ENCODE measurements around the gene CABP2.
"Not testable (repeated sequence)": the region's sequence is repeated elsewhere in the genome, so short reads cannot be mapped to it uniquely, and the experiment has no call there.

The CABP2 gene

GRCh38 chr11:67495234-67496005, 27.8 kb downstream of the CABP2 start:
- in situ Hi-C loops (cut with MboI; ENCODE audit: low sequenced_read_pairs), result no loop called here

DNA sequence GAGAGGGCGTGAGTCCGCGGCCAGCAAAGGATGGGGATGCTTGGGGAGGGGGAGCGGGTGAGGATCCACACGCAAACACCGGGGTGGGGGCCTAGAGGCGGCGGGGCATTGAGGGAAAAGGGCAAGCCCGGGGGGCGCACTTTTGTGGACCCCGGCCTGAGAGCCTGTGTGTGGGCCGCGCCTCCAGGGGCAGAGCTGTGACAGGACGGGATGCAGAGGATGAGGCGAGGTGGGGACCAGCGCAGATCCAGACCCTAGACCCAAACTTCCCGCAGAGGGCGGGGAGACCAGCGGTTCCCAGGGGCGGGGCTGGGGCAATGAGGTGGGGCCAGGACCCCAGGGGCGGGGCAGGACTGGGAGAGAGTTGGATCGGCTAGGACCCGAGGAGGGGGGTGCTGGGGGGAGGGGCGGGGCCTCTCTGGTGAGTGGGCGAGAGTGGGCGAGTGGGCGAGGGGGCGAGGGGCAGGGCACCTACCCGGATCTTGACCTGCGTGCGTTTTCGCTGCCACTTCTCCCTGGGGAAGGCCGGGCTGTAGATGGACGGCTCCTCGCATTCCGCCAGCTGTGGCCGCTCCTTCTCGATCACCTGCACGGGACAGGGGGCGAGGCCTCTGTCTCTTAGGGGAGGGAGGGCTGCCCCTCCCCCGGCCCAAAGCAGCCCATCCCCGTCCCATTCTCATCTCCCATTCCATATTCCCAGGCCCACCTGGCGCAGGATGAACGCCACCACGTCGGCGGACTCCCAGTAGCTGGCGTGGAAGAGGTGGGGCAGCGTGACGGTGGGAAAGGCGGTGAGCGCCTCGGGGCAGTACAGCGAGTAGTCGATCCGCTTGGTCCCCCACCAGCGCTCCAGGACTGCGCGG, 28.6 kb downstream of the CABP2 start:
- in situ Hi-C loops (cut with MboI; ENCODE audit: low sequenced_read_pairs), result no loop called here

DNA sequence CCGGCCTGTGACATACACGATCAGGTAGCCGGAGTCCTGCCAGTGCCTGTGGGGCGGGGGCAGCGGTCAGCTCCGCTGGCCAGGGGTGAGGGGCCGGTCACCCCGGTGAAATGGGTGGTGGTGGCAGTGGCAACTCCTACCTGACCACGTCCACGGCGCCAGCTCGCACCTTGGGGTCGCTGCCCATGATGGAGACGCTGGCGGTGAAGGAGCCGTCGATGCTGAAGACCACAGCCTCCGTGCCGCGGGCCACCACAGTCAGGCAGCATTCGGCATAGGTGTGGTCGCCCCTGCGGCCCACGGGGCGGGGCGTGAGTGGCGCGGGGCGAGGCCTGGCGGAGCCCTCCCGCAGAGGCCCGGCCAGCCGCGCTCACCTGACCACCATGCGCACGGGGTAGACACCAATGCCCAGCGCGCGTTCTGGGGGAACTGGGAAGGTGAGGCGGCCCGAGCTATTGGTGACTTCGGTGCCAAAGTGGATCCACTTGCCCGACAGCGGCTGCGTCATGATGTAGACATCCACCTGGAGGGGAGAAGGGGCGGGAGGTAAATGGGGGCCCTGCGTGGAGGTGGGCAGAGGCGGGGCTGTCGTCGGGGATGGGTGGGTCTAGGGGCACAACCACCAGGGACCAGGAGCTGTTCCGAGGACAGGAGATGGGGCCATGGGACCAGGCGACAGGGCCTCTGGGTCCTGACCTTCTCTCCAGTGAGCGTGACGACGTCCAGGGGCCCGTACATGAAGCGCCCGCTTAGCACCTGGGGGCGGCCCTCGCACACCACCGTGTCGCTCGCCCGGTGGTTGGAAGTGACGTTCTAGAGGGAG, 29.5 kb downstream of the CABP2 start:
- in situ Hi-C loops (cut with MboI; ENCODE audit: low sequenced_read_pairs), result no loop called here

DNA sequence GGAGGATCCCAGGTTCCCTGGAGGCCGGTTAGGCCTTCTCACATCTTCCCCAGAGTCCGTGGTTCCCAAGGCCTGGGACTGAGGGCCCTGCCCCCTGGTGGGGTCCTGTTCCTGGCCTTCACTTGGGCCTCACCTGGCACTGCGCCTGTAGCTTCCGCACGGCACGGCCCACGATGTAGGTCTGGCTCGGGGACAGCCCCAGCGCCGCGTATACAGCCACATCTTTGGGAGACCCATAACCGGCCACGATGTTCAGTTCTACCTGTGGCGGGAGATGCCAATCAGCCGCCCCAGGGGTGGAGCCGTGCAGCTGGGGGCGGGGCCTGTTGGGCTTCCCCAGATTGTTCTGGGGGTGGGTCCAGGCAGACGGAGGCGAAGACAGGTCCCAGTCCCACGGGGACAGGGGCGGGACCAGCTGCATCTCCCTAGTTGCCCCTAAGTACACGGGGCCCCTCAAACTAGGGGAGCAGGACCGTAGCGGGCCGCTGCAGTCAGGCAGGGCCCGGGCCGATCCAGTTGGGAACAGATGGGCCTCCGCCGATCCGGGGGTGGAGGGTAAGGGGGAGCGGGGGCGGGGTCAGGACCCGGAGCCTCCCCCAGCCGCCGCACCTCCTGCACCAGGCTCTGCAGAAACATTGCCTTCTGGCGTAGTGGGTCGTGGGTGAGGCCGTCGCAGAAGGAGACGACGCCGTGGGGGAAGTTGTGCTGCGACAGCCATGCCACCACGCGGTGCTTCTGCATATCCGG, 30.3 kb downstream of the CABP2 start:
- in situ Hi-C loops (cut with MboI; ENCODE audit: low sequenced_read_pairs), result no loop called here

DNA sequence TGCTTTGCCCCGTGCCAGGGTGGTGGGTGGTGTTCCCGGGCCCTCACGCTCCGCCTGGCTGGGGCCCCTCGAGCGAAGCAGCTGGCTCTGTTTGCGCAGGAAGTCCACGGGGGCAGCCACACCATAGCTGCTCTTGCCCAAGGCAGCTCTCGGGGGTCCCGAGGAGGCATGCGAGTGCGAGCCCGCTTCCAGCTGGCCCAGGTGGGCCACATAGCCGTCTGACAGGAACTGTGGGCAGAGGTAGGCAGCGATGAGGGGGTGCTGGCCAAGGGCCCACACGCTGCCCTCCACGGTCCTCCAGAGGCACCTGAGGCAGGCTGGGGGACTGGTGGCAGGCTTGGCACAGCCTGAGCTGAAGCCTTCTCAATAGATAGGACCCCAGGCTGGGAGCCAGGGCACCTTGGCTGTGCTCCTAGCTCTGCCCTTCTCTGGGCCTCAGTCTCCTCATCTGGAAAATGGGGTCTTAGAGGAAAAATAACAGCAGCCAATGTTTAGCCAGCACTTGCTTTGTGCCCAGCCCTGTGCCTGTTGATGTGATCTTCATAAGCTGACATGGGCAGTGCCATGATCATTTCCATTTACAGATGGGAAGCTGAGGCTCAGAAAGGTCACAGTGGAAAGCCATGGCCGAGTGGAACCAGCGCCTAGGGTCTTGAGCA, 31.0 kb downstream of the CABP2 start:
- in situ Hi-C loops (cut with MboI; ENCODE audit: low sequenced_read_pairs), result no loop called here

- in situ Hi-C loops (cut with MboI; ENCODE audit: low sequenced_read_pairs), result no loop called here
These were observed 31.8 kb downstream of the CABP2 start for GRCh38 chr11:67491276-67492068.

GRCh38 chr11:67490727-67491065, 32.5 kb downstream of the CABP2 start:
- in situ Hi-C loops (cut with MboI; ENCODE audit: low sequenced_read_pairs), result no loop called here

GRCh38 chr11:67489885-67490726, 33.1 kb downstream of the CABP2 start:
- in situ Hi-C loops (cut with MboI; ENCODE audit: low sequenced_read_pairs), result no loop called here

- in situ Hi-C loops (cut with MboI; ENCODE audit: low sequenced_read_pairs), result no loop called here
These were observed 33.9 kb downstream of the CABP2 start for GRCh38 chr11:67489203-67489884.

DNA sequence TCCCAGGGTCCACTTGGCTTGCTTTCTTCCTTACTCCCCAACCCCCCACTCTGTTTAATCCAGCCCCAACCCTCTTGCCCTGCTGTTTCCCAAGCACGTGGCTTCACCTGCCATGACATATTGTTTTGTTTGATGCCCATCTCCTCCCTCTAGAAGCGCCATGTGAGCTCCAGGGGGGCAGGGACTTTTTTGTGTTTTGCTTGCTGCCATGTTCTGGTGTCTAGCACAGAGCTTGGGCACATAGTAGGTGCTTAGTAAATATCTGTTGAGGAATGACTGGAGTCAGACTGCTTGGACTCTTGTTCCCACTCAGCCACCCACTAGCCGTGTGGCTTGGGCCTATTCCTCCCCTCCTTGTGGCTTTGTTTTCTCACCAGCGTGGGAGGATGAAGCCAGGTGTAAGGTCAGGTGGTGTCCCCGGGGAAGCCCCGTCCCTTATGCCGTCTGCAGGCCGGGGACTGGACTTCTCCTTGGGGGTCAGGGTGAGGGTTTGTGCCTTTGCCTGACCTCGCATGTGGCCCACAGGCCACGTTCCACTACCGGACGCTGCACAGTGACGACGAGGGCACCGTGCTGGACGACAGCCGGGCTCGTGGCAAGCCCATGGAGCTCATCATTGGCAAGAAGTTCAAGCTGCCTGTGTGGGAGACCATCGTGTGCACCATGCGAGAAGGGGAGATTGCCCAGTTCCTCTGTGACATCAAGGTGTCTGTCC, 36.6 kb downstream of the CABP2 start:
- in situ Hi-C loops (cut with MboI; ENCODE audit: low sequenced_read_pairs), result no loop called here

GRCh38 chr11:67485873-67486361, 37.3 kb downstream of the CABP2 start:
- in situ Hi-C loops (cut with MboI; ENCODE audit: low sequenced_read_pairs), result not testable (repeated sequence)

GRCh38 chr11:67484847-67485311, 38.4 kb downstream of the CABP2 start:
- in situ Hi-C loops (cut with MboI; ENCODE audit: low sequenced_read_pairs), result no loop called here

- in situ Hi-C loops (cut with MboI; ENCODE audit: low sequenced_read_pairs), result no loop called here
These were observed 39.2 kb downstream of the CABP2 start for GRCh38 chr11:67483831-67484665.

DNA sequence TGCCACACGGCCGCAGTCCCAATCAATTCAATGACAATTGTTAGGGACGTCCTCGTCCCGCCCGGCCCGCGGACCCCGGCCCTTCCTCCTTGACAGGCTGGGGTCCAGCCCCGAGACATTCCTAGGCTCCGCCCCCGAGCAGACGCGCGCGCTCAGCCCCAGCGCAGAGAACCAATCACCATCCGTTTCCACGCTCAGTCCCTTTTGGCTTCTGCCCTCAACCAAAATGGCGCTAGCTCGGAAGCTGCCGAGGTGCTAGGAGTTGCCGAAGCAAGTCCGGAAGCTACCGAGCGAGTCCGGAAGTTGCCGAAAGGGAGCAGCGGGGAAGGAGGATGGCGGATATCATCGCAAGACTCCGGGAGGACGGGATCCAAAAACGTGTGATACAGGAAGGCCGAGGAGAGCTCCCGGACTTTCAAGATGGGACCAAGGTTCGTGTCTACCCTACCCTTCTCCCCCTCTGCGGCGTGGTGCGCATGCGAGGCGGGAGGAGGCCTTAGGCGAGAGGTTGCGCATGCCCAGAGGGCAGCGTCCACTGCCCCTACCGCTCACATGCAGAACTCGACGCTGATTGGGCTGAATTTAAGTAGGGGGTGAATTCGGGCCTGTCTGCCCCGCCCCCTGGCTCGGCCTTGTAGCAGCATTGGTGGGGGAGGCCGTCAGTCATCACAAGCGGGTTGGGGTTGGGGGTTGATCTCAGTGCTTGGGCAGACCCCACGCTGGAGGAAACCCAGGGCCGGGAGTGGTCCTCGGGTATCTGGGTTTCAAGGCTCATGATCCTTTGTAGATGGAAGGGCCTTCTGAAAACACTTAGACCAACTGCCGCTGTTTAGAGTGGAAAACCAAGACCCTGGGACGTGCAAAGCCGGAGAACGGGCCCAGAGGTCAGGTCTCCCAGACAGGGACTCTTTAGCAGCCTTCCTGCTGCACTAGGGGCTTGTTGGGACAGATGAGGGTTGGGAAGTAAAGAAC, 40.1 kb downstream of the CABP2 start, which contains the start of gene AIP:
Gene AIP (plus strand): TSS at position 200 of the 972 bp plus-strand sequence. CDS start 133 bp downstream, at position 333.
- in situ Hi-C loops (cut with MboI; ENCODE audit: low sequenced_read_pairs), result no loop called here

Data from HL-60/S4 (cell line).